Spinal cord (tissue), 10 donors: ENCODE results near the gene APOA1. TPM values are rescaled to one million over a fixed set of nuclear protein-coding genes. Genes with fewer than 3 reads are reported as not detected.

Source experiments
- DNase-seq, 6 donors: peaks; one replicate each; pipeline versions ENCODE4 v3.0.0 to v3.0.0-alpha.2; 2013 to 2015; ENCODE audit warnings: low spot score in 6 of 6, low read depth in 4 of 6
- H3K27ac ChIP-seq: one replicate; pipeline ENCODE4 v1.5.1; 2013; ENCODE audit warnings: low read depth, low read length, control low read depth
- H3K27me3 ChIP-seq: one replicate; pipeline ENCODE4 v1.6.1; 2013; ENCODE audit warnings: low read length; ENCODE audit not compliant: control insufficient read depth, insufficient read depth
- H3K36me3 ChIP-seq: one replicate; pipeline ENCODE4 v1.6.1; 2013; ENCODE audit warnings: low read length; ENCODE audit not compliant: control insufficient read depth, insufficient read depth
- H3K4me1 ChIP-seq: one replicate; pipeline ENCODE4 v1.6.1; 2013; ENCODE audit warnings: low read length; ENCODE audit not compliant: control insufficient read depth, insufficient read depth
- H3K4me3 ChIP-seq: one replicate; pipeline ENCODE4 v1.5.1; 2013; ENCODE audit warnings: low read depth, low read length, control low read depth
- H3K9me3 ChIP-seq: one replicate; pipeline ENCODE4 v1.6.1; 2013; ENCODE audit warnings: low read length; ENCODE audit not compliant: control insufficient read depth, insufficient read depth
- WGBS: methylation state at CpG from one replicate; pipeline ENCODE4 v1.1.5; 2013; ENCODE audit warnings: missing lambda C conversion rate; ENCODE audit not compliant: insufficient coverage; 5-methylcytosine and 5-hydroxymethylcytosine counted together
- polyA plus RNA-seq, 2 donors: library from polyadenylated mRNA; unstranded; fragments of 120-200 nt; gene quantifications; one replicate each; pipeline ENCODE4 v1.2.1, GENCODE V29; 2013; ENCODE audit not compliant: insufficient read length in 2 of 2
- total RNA-seq, 2 donors: library from RNA; depleted of rRNA in 1 of 2; stranded (reverse); fragments of 120-200 nt in 1 of 2; fragments of >200 nt in 1 of 2; gene quantifications; one replicate each; pipeline versions ENCODE4 v1.2.3 to v1.2.4, GENCODE V29; 2013 to 2014
- donor health status: healthy.

Gene APOA1
- total and polyA plus RNA-seq, 4 donors: 2.5 to 9.1 (median 4.7) TPM

- H3K9me3 ChIP-seq: no peaks in the 10 kb centered on the region
- DNase-seq: peak in 2 of 6 donors; percentile 59 to 70
- no peaks in the 10 kb centered on the region for H3K27me3 ChIP-seq
- no peak overlapping the region for H3K4me3 ChIP-seq
- H3K4me1 ChIP-seq: no peaks in the 10 kb centered on the region
- H3K36me3 ChIP-seq: peaks cover 63% of the 10 kb centered on the region
- no CpG with 5 or more reads among the region's 3 CpGs for WGBS
- no peak overlapping the region for H3K27ac ChIP-seq
Observed at GRCh38 chr11:116862185-116862584, 24.8 kb upstream of the APOA1 start.

GRCh38 chr11:116861539-116861938 lies 24.1 kb upstream of the APOA1 start:
- H3K4me3 ChIP-seq: no peak overlapping the region

GRCh38 chr11:116860303-116860702 lies 22.9 kb upstream of the APOA1 start:
- H3K4me3 ChIP-seq: no peak overlapping the region
- DNase-seq: no peak
- no peak overlapping the region for H3K27ac ChIP-seq
- H3K9me3 ChIP-seq: no peaks in the 10 kb centered on the region
- H3K27me3 ChIP-seq: no peaks in the 10 kb centered on the region
- no peaks in the 10 kb centered on the region for H3K4me1 ChIP-seq
- no CpG with 5 or more reads among the region's 6 CpGs for WGBS
- H3K36me3 ChIP-seq: peaks cover 64% of the 10 kb centered on the region

More at GRCh38 chr11:116861539-116861938, 24.1 kb upstream of the APOA1 start:
- Histone ChIP-seq H3K4me1 (no peaks in the 10 kb centered on the region), H3K36me3 (peaks cover 65% of the 10 kb centered on the region), H3K9me3 (no peaks in the 10 kb centered on the region), H3K27ac (no peak overlapping the region), H3K27me3 (no peaks in the 10 kb centered on the region)
- no peak for DNase-seq
- 100% methylated on average over 1 of the region's 1 CpG for WGBS

GRCh38 chr11:116859175-116859574 lies 21.8 kb upstream of the APOA1 start:
- Histone ChIP-seq H3K36me3 (peaks cover 66% of the 10 kb centered on the region), H3K4me3 (no peak overlapping the region), H3K4me1 (no peaks in the 10 kb centered on the region), H3K9me3 (no peaks in the 10 kb centered on the region), H3K27me3 (no peaks in the 10 kb centered on the region), H3K27ac (no peak overlapping the region)
- 91% methylated on average over 8 of the region's 8 CpGs for WGBS
- DNase-seq: no peak

- DNase-seq: no peak
- Histone ChIP-seq H3K36me3 (peaks cover 59% of the 10 kb centered on the region), H3K4me3 (no peak overlapping the region), H3K4me1 (no peaks in the 10 kb centered on the region), H3K27ac (no peak overlapping the region), H3K27me3 (no peaks in the 10 kb centered on the region), H3K9me3 (no peaks in the 10 kb centered on the region)
- 90% methylated on average over 7 of the region's 7 CpGs for WGBS
Observed at GRCh38 chr11:116857936-116858335, 20.5 kb upstream of the APOA1 start.

- H3K4me1 ChIP-seq: peaks cover under 1% of the 10 kb centered on the region
- peaks cover 54% of the 10 kb centered on the region for H3K36me3 ChIP-seq
- no peak overlapping the region for H3K4me3 ChIP-seq
- no peak overlapping the region for H3K27ac ChIP-seq
- H3K27me3 ChIP-seq: no peaks in the 10 kb centered on the region
- DNase-seq: no peak
- no CpG with 5 or more reads among the region's 2 CpGs for WGBS
- no peaks in the 10 kb centered on the region for H3K9me3 ChIP-seq
Observed at GRCh38 chr11:116857316-116857715, 19.9 kb upstream of the APOA1 start.

GRCh38 chr11:116856423-116856822 lies 19.0 kb upstream of the APOA1 start:
- WGBS: 89% methylated on average over 5 of the region's 5 CpGs

GRCh38 chr11:116855413-116855812 lies 18.0 kb upstream of the APOA1 start:
- Histone ChIP-seq H3K36me3 (peaks cover 41% of the 10 kb centered on the region), H3K27me3 (no peaks in the 10 kb centered on the region), H3K9me3 (no peaks in the 10 kb centered on the region), H3K4me1 (peaks cover 4% of the 10 kb centered on the region), H3K4me3 (no peak overlapping the region), H3K27ac (no peak overlapping the region)
- DNase-seq: no peak
- 87% methylated on average over 5 of the region's 7 CpGs for WGBS

More at GRCh38 chr11:116856423-116856822, 19.0 kb upstream of the APOA1 start:
- no peaks in the 10 kb centered on the region for H3K27me3 ChIP-seq
- no peak overlapping the region for H3K27ac ChIP-seq
- DNase-seq: no peak
- no peak overlapping the region for H3K4me3 ChIP-seq
- H3K4me1 ChIP-seq: peaks cover 4% of the 10 kb centered on the region
- peaks cover 46% of the 10 kb centered on the region for H3K36me3 ChIP-seq
- no peaks in the 10 kb centered on the region for H3K9me3 ChIP-seq

GRCh38 chr11:116853461-116854073 lies 16.1 kb upstream of the APOA1 start:
- no peak overlapping the region for H3K4me3 ChIP-seq
- 90% methylated on average over 1 of the region's 6 CpGs for WGBS
- H3K36me3 ChIP-seq: peaks cover 36% of the 10 kb centered on the region
- peaks cover 4% of the 10 kb centered on the region for H3K4me1 ChIP-seq
- H3K27ac ChIP-seq: no peak overlapping the region
- DNase-seq: no peak
- no peaks in the 10 kb centered on the region for H3K9me3 ChIP-seq
- H3K27me3 ChIP-seq: no peaks in the 10 kb centered on the region

GRCh38 chr11:116852261-116853031 lies 15.0 kb upstream of the APOA1 start:
- Histone ChIP-seq H3K9me3 (no peaks in the 10 kb centered on the region), H3K27ac (peak overlapping the region; percentile 2), H3K4me3 (no peak overlapping the region), H3K27me3 (no peaks in the 10 kb centered on the region), H3K36me3 (peaks cover 33% of the 10 kb centered on the region), H3K4me1 (peaks cover 4% of the 10 kb centered on the region)
- peak in 1 of 6 donors; percentile 33 for DNase-seq
- 93% methylated on average over 3 of the region's 5 CpGs for WGBS
